SU-DHL-6 (cell line): ENCODE results near the gene ZDHHC13.

Source experiments
- H2AFZ ChIP-seq: fragments of 200-600 bp; sonication (generic); 2 replicates; pipeline ENCODE4 v1.6.1; 2014; ENCODE audit warnings: low read depth, mild to moderate bottlenecking, moderate library complexity, mixed read lengths, antibody characterized with exemption, low read length; ENCODE audit not compliant: severe bottlenecking
- H3F3A ChIP-seq: fragments of 200-600 bp; shearing (Covaris generic); 2 replicates; pipeline ENCODE4 v1.6.0; 2016; ENCODE audit warnings: antibody characterized with exemption, mild to moderate bottlenecking; ENCODE audit not compliant: insufficient read depth
- H3K27ac ChIP-seq: fragments of 200-600 bp; sonication (generic); 2 replicates; pipeline ENCODE4 v1.5.1; 2016; ENCODE audit warnings: low read depth, mild to moderate bottlenecking, low read length, moderate library complexity, mixed read lengths
- H3K27me3 ChIP-seq: fragments of 200-600 bp; sonication (generic), shearing (Covaris generic); 2 replicates; pipeline ENCODE4 v1.6.0; 2014; ENCODE audit warnings: mild to moderate bottlenecking, low read length
- H3K36me3 ChIP-seq: fragments of 200-600 bp; sonication (generic); 2 replicates; pipeline ENCODE4 v1.6.1; 2014; ENCODE audit warnings: mild to moderate bottlenecking, low read length, mixed read lengths
- H3K4me2 ChIP-seq: fragments of 300-600, 200-600 bp; shearing (Covaris generic), sonication (generic); 2 replicates; pipeline ENCODE4 v1.6.0; 2014; ENCODE audit warnings: low read length, low read depth, mild to moderate bottlenecking; ENCODE audit not compliant: poor library complexity, severe bottlenecking
- H3K4me3 ChIP-seq: fragments of 200-600 bp; sonication (generic); 2 replicates; pipeline ENCODE4 v1.5.1; 2014; ENCODE audit warnings: antibody characterized with exemption, low read length, mild to moderate bottlenecking, mixed read lengths; ENCODE audit not compliant: insufficient read depth, poor library complexity, severe bottlenecking
- H3K79me2 ChIP-seq: fragments of 200-600 bp; sonication (generic); 2 replicates; pipeline ENCODE4 v1.6.1; 2014; ENCODE audit warnings: mild to moderate bottlenecking, low read length, moderate library complexity; ENCODE audit not compliant: insufficient read depth
- H3K9ac ChIP-seq: fragments of 200-600 bp; sonication (generic); 2 replicates; pipeline ENCODE4 v1.7.0; 2014; ENCODE audit warnings: mild to moderate bottlenecking, low read length
- H3K9me2 ChIP-seq: fragments of 200-600 bp; sonication (generic); replicated peaks from 2 replicates; pipeline ENCODE4 v1.6.1; 2014; ENCODE audit warnings: low read length; ENCODE audit not compliant: insufficient read depth
- H3K9me3 ChIP-seq: fragments of 200-600 bp; sonication (generic); 2 replicates; pipeline ENCODE4 v1.6.1; 2014; ENCODE audit warnings: low read length, mixed read lengths; ENCODE audit not compliant: insufficient read depth
- H4K20me1 ChIP-seq: fragments of 200-600 bp; sonication (generic); 2 replicates; pipeline ENCODE4 v1.6.1; 2014; ENCODE audit warnings: low read depth, mild to moderate bottlenecking, antibody characterized with exemption, low read length, moderate library complexity, mixed read lengths
- CTCF ChIP-seq: fragments of 200-600 bp; sonication (generic); IDR thresholded peaks from one replicate; pipeline ENCODE4 v1.5.1; 2017; ENCODE audit warnings: antibody characterized with exemption, mild to moderate bottlenecking, low read length, moderate library complexity; ENCODE audit not compliant: insufficient read depth, poor library complexity, severe bottlenecking
- EZH2phosphoT487 ChIP-seq: fragments of 200-600 bp; sonication (generic), shearing (Covaris generic); conservative IDR thresholded peaks from 2 replicates; pipeline ENCODE4 v1.6.1; 2018; ENCODE audit warnings: mild to moderate bottlenecking, antibody characterized with exemption, low read length, moderate library complexity, mixed read lengths

Gene ZDHHC13

GRCh38 chr11:19218786-19219460, 102.0 kb downstream of the ZDHHC13 start:
- no peak overlapping the region for H3K27ac ChIP-seq
- no peaks in the 10 kb centered on the region for H3K9me2 ChIP-seq
- no peaks in the 10 kb centered on the region for H3K79me2 ChIP-seq
- H3F3A ChIP-seq: peaks cover 24% of the 10 kb centered on the region
- 0 out of 2 replicates have a peak, but pooled peaks cover 3% of the 10 kb centered on the region for H3K27me3 ChIP-seq
- H3K9me3 ChIP-seq: no peaks in the 10 kb centered on the region
- H3K9ac ChIP-seq: no peak overlapping the region
- no peaks in the 10 kb centered on the region for H4K20me1 ChIP-seq
- no peak overlapping the region for H3K4me2 ChIP-seq
- TF ChIP-seq CTCF (no peak), EZH2phosphoT487 (no peak)
- H3K36me3 ChIP-seq: peaks cover 5% of the 10 kb centered on the region; the same call in 1 of the 2 replicates
- no peak overlapping the region for H3K4me3 ChIP-seq
- no peak overlapping the region for H2AFZ ChIP-seq

GRCh38 chr11:19220903-19221724, 104.1 kb downstream of the ZDHHC13 start:
- Histone ChIP-seq H3F3A (peaks cover 30% of the 10 kb centered on the region), H3K9ac (no peak overlapping the region), H2AFZ (no peak overlapping the region), H3K79me2 (no peaks in the 10 kb centered on the region), H3K4me3 (no peak overlapping the region), H3K9me3 (no peaks in the 10 kb centered on the region), H3K36me3 (peaks cover 25% of the 10 kb centered on the region), H3K4me2 (no peak overlapping the region), H3K27me3 (0 out of 2 replicates have a peak, but pooled peaks cover 3% of the 10 kb centered on the region), H3K27ac (no peak overlapping the region), H4K20me1 (no peaks in the 10 kb centered on the region), H3K9me2 (no peaks in the 10 kb centered on the region)
- TF ChIP-seq CTCF: no peak
- TF ChIP-seq EZH2phosphoT487: no peak

- Histone ChIP-seq H3K27me3 (no peaks in the 10 kb centered on the region), H2AFZ (no peak overlapping the region), H4K20me1 (no peaks in the 10 kb centered on the region), H3K9me2 (no peaks in the 10 kb centered on the region), H3K79me2 (no peaks in the 10 kb centered on the region), H3F3A (peaks cover 38% of the 10 kb centered on the region), H3K27ac (no peak overlapping the region), H3K4me3 (no peak overlapping the region), H3K4me2 (no peak overlapping the region), H3K36me3 (peaks cover 64% of the 10 kb centered on the region), H3K9me3 (no peaks in the 10 kb centered on the region), H3K9ac (no peak overlapping the region)
- TF ChIP-seq EZH2phosphoT487 (no peak), CTCF (no peak)
Observed at GRCh38 chr11:19225123-19225522, 108.2 kb downstream of the ZDHHC13 start.
